Measurements from ENCODE around the gene OR6K6. TPM values are rescaled to one million over a fixed set of nuclear protein-coding genes. Genes with fewer than 3 reads are reported as not detected.

The OR6K6 gene
- total and polyA plus RNA-seq, 2 experiments from 2014 or later, result not detected

DNA sequence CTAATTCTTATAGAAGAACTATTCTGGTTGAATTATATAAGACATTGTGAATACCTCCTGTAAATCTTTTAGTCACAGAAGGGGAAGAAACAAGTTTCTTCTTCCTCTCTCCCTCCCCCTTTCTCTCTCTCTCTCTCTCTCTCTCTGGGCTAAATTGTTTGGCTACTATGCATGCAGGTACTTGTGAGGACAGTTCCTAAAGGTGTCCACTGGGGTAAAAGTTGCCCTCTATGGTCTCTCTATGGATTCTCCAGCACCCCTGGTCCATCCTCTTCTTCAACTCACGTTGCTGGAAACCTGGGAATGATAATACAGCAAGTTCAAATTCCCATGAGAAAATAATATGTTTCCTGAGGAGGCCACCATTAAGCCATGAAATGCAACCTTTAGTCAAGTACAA, 39.8 kb upstream of the OR6K6 start (continued):
- TF ChIP-seq, protein P1, sequence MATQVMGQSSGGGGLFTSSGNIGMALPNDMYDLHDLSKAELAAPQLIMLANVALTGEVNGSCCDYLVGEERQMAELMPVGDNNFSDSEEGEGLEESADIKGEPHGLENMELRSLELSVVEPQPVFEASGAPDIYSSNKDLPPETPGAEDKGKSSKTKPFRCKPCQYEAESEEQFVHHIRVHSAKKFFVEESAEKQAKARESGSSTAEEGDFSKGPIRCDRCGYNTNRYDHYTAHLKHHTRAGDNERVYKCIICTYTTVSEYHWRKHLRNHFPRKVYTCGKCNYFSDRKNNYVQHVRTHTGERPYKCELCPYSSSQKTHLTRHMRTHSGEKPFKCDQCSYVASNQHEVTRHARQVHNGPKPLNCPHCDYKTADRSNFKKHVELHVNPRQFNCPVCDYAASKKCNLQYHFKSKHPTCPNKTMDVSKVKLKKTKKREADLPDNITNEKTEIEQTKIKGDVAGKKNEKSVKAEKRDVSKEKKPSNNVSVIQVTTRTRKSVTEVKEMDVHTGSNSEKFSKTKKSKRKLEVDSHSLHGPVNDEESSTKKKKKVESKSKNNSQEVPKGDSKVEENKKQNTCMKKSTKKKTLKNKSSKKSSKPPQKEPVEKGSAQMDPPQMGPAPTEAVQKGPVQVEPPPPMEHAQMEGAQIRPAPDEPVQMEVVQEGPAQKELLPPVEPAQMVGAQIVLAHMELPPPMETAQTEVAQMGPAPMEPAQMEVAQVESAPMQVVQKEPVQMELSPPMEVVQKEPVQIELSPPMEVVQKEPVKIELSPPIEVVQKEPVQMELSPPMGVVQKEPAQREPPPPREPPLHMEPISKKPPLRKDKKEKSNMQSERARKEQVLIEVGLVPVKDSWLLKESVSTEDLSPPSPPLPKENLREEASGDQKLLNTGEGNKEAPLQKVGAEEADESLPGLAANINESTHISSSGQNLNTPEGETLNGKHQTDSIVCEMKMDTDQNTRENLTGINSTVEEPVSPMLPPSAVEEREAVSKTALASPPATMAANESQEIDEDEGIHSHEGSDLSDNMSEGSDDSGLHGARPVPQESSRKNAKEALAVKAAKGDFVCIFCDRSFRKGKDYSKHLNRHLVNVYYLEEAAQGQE (IDR thresholded peaks at IDR 0.05; ENCODE audit: unreplicated experiment), result no peak

DNA sequence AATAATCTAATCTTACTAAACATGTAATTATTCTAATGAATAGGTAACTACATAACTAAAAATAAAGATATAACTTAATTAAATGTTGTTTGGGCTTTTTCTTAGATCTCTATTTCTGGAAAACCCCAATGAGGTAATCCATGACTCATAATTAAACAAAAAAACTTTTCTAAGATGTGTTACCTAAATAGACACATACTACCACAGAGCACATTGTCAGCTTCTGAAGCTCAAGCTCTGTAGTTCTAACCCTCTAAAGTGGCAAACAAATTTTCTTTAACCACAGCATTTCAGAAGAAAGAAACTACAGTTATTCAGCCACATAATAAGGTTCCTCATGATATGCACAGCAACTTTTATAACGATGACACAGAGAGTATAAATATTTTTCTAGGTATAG, 38.2 kb upstream of the OR6K6 start:
- H3F3A ChIP-seq (replicated peaks; ENCODE audit: low read depth), result no peaks in the 10 kb centered on the region
- ATAC-seq (no peak), DNase-seq (ENCODE audit: low spot score) (no peak)
- H3K9me2 ChIP-seq (ENCODE audit: insufficient read depth), result no peaks in the 10 kb centered on the region
- H3K4me3 Mint-ChIP-seq, result no peak overlapping the region
- no peak overlapping the region for H3K4me3 ChIP-seq
- TF ChIP-seq, protein P2, sequence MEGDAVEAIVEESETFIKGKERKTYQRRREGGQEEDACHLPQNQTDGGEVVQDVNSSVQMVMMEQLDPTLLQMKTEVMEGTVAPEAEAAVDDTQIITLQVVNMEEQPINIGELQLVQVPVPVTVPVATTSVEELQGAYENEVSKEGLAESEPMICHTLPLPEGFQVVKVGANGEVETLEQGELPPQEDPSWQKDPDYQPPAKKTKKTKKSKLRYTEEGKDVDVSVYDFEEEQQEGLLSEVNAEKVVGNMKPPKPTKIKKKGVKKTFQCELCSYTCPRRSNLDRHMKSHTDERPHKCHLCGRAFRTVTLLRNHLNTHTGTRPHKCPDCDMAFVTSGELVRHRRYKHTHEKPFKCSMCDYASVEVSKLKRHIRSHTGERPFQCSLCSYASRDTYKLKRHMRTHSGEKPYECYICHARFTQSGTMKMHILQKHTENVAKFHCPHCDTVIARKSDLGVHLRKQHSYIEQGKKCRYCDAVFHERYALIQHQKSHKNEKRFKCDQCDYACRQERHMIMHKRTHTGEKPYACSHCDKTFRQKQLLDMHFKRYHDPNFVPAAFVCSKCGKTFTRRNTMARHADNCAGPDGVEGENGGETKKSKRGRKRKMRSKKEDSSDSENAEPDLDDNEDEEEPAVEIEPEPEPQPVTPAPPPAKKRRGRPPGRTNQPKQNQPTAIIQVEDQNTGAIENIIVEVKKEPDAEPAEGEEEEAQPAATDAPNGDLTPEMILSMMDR (conservative IDR thresholded peaks at IDR 0.05; ENCODE audit: low read depth in 2 of 2), result no peak
- TF ChIP-seq CREB1 (CRISPR knock-in tag; IDR thresholded peaks at IDR 0.05; ENCODE audit: low read depth), result no peak
- TF ChIP-seq EZH2 (IDR thresholded peaks at IDR 0.05; ENCODE audit: low read depth, unreplicated experiment), result no peak
- no peak for TF ChIP-seq ZNF331 (CRISPR knock-in tag; IDR thresholded peaks at IDR 0.05; ENCODE audit: low read depth)
- no peaks in the 10 kb centered on the region for H3K4me1 Mint-ChIP-seq
- no peak overlapping the region for H3K4me2 ChIP-seq
- H3K9me3 Mint-ChIP-seq, result no peaks in the 10 kb centered on the region
- no peak overlapping the region for H2AFZ ChIP-seq
- no peak overlapping the region for H3K27ac ChIP-seq (ENCODE audit: low read depth)
- H3K79me2 ChIP-seq (replicated peaks; ENCODE audit: insufficient read depth), result no peaks in the 10 kb centered on the region
- H3K36me3 Mint-ChIP-seq (ENCODE audit: low read depth), result no peaks in the 10 kb centered on the region
- no peaks in the 10 kb centered on the region for H3K27me3 Mint-ChIP-seq (ENCODE audit: insufficient read depth, low read depth, poor library complexity)
- H4K20me1 ChIP-seq (replicated peaks; ENCODE audit: insufficient read depth), result no peaks in the 10 kb centered on the region
- no peaks in the 10 kb centered on the region for H3K36me3 ChIP-seq (ENCODE audit: insufficient read depth)
- no peaks in the 10 kb centered on the region for H3K4me1 ChIP-seq (ENCODE audit: insufficient read depth)
- no peaks in the 10 kb centered on the region for H3K27me3 ChIP-seq (ENCODE audit: insufficient read depth)
- no peak overlapping the region for H3K27ac Mint-ChIP-seq

DNA sequence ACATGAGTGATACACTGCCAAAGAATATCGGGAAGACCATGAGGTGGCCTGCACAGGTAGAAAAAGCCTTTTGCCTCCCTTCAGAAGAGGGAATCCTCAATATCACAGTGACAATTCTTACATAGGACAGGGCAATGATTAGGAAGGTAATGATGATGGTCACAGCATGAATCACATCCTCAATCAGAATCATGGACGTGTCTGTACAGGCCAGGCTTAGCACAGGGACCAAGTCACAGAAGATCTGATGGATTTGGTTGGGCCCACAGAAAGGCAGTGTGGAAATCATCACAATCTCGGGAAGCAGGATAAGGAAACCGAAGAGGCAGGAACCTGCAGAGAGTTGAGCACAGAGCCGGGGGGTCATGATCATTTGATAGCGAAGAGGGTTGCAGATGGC, 37.2 kb upstream of the OR6K6 start:
- no peak for ATAC-seq
- H3K27me3 Mint-ChIP-seq (ENCODE audit: insufficient read depth, low read depth, poor library complexity), result no peaks in the 10 kb centered on the region
- Histone ChIP-seq H3K27ac (ENCODE audit: low read depth) (no peak overlapping the region), H2AFZ (0 out of 2 replicates have a peak overlapping the region, but pooled peaks have one; percentile 12), H3K9me2 (ENCODE audit: insufficient read depth) (no peaks in the 10 kb centered on the region), H3K4me1 (ENCODE audit: insufficient read depth) (no peaks in the 10 kb centered on the region), H3K4me2 (no peak overlapping the region), H3K27me3 (ENCODE audit: insufficient read depth) (no peaks in the 10 kb centered on the region), H3F3A (replicated peaks; ENCODE audit: low read depth) (no peaks in the 10 kb centered on the region), H3K36me3 (ENCODE audit: insufficient read depth) (no peaks in the 10 kb centered on the region), H3K4me3 (no peak overlapping the region), H4K20me1 (replicated peaks; ENCODE audit: insufficient read depth) (no peaks in the 10 kb centered on the region), H3K79me2 (replicated peaks; ENCODE audit: insufficient read depth) (no peaks in the 10 kb centered on the region)
- H3K27ac Mint-ChIP-seq, result no peak overlapping the region
- no peak overlapping the region for H3K4me3 Mint-ChIP-seq
- DNase-seq (ENCODE audit: low spot score), result no peak
- H3K9me3 Mint-ChIP-seq, result no peaks in the 10 kb centered on the region
- H3K36me3 Mint-ChIP-seq (ENCODE audit: low read depth), result no peaks in the 10 kb centered on the region
- no peaks in the 10 kb centered on the region for H3K4me1 Mint-ChIP-seq
- TF ChIP-seq EZH2 (IDR thresholded peaks at IDR 0.05; ENCODE audit: low read depth, unreplicated experiment) (no peak), NANOG (IDR thresholded peaks at IDR 0.05; ENCODE audit: borderline replicate concordance) (no peak), EZH2phosphoT487 (IDR thresholded peaks at IDR 0.05; ENCODE audit: unreplicated experiment) (no peak), ZNF114 (CRISPR knock-in tag; IDR thresholded peaks at IDR 0.05) (no peak), ZNF331 (CRISPR knock-in tag; IDR thresholded peaks at IDR 0.05; ENCODE audit: low read depth) (no peak), POLR2AphosphoS5 (IDR thresholded peaks at IDR 0.05; ENCODE audit: low read depth) (no peak), ETS1 (IDR thresholded peaks at IDR 0.05) (no peak)
- TF ChIP-seq, protein P1 (IDR thresholded peaks at IDR 0.05; ENCODE audit: unreplicated experiment), result no peak
- TF ChIP-seq, protein P2 (conservative IDR thresholded peaks at IDR 0.05; ENCODE audit: low read depth in 2 of 2), result no peak
